Endothelial cell of umbilical vein (primary cell): ENCODE measurements around the gene DPF3. TPM values are rescaled to one million over a fixed set of nuclear protein-coding genes. Genes with fewer than 3 reads are reported as not detected.

Experiments
- BruUV-seq: library from RNA; stranded (reverse); fragments of 400-500 nt; replicated peaks from 2 replicates; lab custom pipeline; 2021; lab: Mats Ljungman, UMichigan
- CTCF ChIA-PET: fragments of 300-600, 350-600 bp; sonication (Branson Sonifier 250); formaldehyde crosslinking; loops from one replicate; lab custom pipeline; 2021; ENCODE audit warnings: antibody characterized with exemption, inconsistent platforms; lab: Charles Lee
- POLR2A ChIA-PET: fragments of 300-600, 350-600 bp; sonication (Branson Sonifier 250); formaldehyde crosslinking; loops from one replicate; lab custom pipeline; 2021; ENCODE audit warnings: antibody characterized with exemption, inconsistent platforms; lab: Charles Lee
- DNase-seq: peaks from one replicate; pipeline ENCODE4 v3.0.0-alpha.2; 2011; ENCODE audit warnings: low read depth, low spot score
- FAIRE-seq: peaks from 2 replicates; lab custom pipeline; 2011; peaks lifted over from hg19 to GRCh38; lab: Jason Lieb, UNC
- H2AFZ ChIP-seq: 2 replicates; pipeline ENCODE4 v1.6.0; 2012; ENCODE audit warnings: low read depth, low read length, control low read depth, inconsistent platforms
- H3K27ac ChIP-seq: 2 replicates; pipeline ENCODE4 v1.5.1; 2011; ENCODE audit warnings: low read depth, mild to moderate bottlenecking, control low read depth, low read length, moderate library complexity; ENCODE audit not compliant: insufficient read depth
- H3K27me3 ChIP-seq, 2 experiments: 2 replicates each; pipeline versions ENCODE4 v1.6.0 to v1.6.1; 2011; ENCODE audit warnings: low read length in 2 of 2, mixed read lengths in 1 of 2; ENCODE audit not compliant: control insufficient read depth in 2 of 2, insufficient read depth in 2 of 2
- H3K36me3 ChIP-seq, 2 experiments: 2 replicates in 1 of 2; 3 replicates in 1 of 2; pipeline ENCODE4 v1.5.1; 2011; ENCODE audit warnings: low read length in 2 of 2, mild to moderate bottlenecking in 1 of 2, moderate library complexity in 1 of 2; ENCODE audit not compliant: control insufficient read depth in 2 of 2, insufficient read depth in 2 of 2; ENCODE audit errors: extremely low read depth in 1 of 2
- H3K4me1 ChIP-seq: 3 replicates; pipeline ENCODE4 v1.5.1; 2011; ENCODE audit warnings: mild to moderate bottlenecking, low read length; ENCODE audit not compliant: control insufficient read depth, insufficient read depth; ENCODE audit errors: extremely low read depth
- H3K4me2 ChIP-seq: 2 replicates; pipeline ENCODE4 v1.6.1; 2011; ENCODE audit warnings: low read length, control low read depth, mixed read lengths; ENCODE audit not compliant: insufficient read depth
- H3K4me3 ChIP-seq, 3 experiments: fragments of 200-600 bp in 1 of 3; sonication (generic), shearing (Covaris generic) in 1 of 3; replicated peaks in 1 of 3; 2 replicates each; pipeline ENCODE4 v1.5.1; 2011 to 2016; ENCODE audit warnings: control low read depth in 3 of 3, low read length in 3 of 3, mild to moderate bottlenecking in 2 of 3, inconsistent platforms in 1 of 3, low read depth in 1 of 3, moderate library complexity in 1 of 3; ENCODE audit not compliant: insufficient read depth in 1 of 3
- H3K79me2 ChIP-seq: 2 replicates; pipeline ENCODE4 v1.6.0; 2012; ENCODE audit warnings: low read length, inconsistent platforms; ENCODE audit not compliant: control insufficient read depth, insufficient read depth
- H3K9ac ChIP-seq: replicated peaks from 2 replicates; pipeline ENCODE3; 2011; ENCODE audit warnings: low read length, control low read depth; ENCODE audit not compliant: insufficient read depth; ENCODE audit errors: extremely low read depth
- H3K9me1 ChIP-seq: replicated peaks from 3 replicates; pipeline ENCODE4 v1.6.0; 2011; ENCODE audit warnings: mild to moderate bottlenecking, low read length; ENCODE audit not compliant: control insufficient read depth, insufficient read depth; ENCODE audit errors: extremely low read depth
- H3K9me3 ChIP-seq: replicated peaks from 2 replicates; pipeline ENCODE4 v1.5.1; 2012; ENCODE audit warnings: low read length, inconsistent platforms; ENCODE audit not compliant: control insufficient read depth, insufficient read depth
- H4K20me1 ChIP-seq: replicated peaks from 2 replicates; pipeline ENCODE3; 2011; ENCODE audit warnings: mild to moderate bottlenecking, low read length; ENCODE audit not compliant: control insufficient read depth, insufficient read depth; ENCODE audit errors: extremely low read depth
- EZH2 ChIP-seq: IDR thresholded peaks from 2 replicates; pipeline ENCODE4 v1.6.1; 2012; ENCODE audit warnings: borderline replicate concordance, low read depth, mild to moderate bottlenecking, moderate library complexity, low read length, inconsistent platforms; ENCODE audit not compliant: severe bottlenecking
- FOS ChIP-seq: IDR thresholded peaks from 2 replicates; pipeline ENCODE4 v1.6.1; 2011; ENCODE audit warnings: mild to moderate bottlenecking, low read length, moderate library complexity, borderline replicate concordance; ENCODE audit not compliant: insufficient read depth
- GATA2 ChIP-seq: IDR thresholded peaks from 2 replicates; pipeline ENCODE4 v1.7.0; 2011; ENCODE audit warnings: low read depth, mild to moderate bottlenecking, moderate library complexity, mixed read lengths, low read length; ENCODE audit not compliant: insufficient read length, insufficient read depth
- JUN ChIP-seq: IDR thresholded peaks from 2 replicates; pipeline ENCODE4 v1.6.1; 2011; ENCODE audit warnings: borderline replicate concordance, low read depth; ENCODE audit not compliant: insufficient read length, insufficient read depth
- MYC ChIP-seq: IDR thresholded peaks from one replicate; pipeline ENCODE4 v1.6.1; 2011; ENCODE audit warnings: mild to moderate bottlenecking, low read depth, low read length
- POLR2A ChIP-seq: IDR thresholded peaks from 2 replicates; pipeline ENCODE4 v1.6.1; 2012; ENCODE audit warnings: low read depth, mild to moderate bottlenecking, control low read depth, low read length
- POLR2AphosphoS5 ChIP-seq: IDR thresholded peaks from 2 replicates; pipeline ENCODE4 v1.6.1; 2012; ENCODE audit warnings: low read depth, mild to moderate bottlenecking, control low read depth, low read length, moderate library complexity; ENCODE audit not compliant: insufficient read depth
- dilution Hi-C: fragments of 300-500 bp; cut with MboI; formaldehyde crosslinking; loops from one replicate; pipeline ENCODE4 v1.15.0; 2019; ENCODE audit warnings: low sequenced_read_pairs; ENCODE audit not compliant: extremely low pct_ligation_motif_present
- intact Hi-C: fragments of 100-400 bp; cut with micrococcal nuclease; formaldehyde crosslinking; loops from one replicate; pipeline ENCODE4 v1.10.0; 2022
- polyA plus RNA-seq, 4 experiments: library from polyadenylated mRNA; depleted of rRNA in 3 of 4; stranded (reverse) in 3 of 4; unstranded in 1 of 4; fragments of >200 nt; gene quantifications; 2 replicates each; pipeline versions ENCODE4 v1.2.1 to v1.2.3, GENCODE V29; 2011 to 2012; ENCODE audit warnings: missing spikeins in 1 of 4
- total RNA-seq: library from RNA; stranded (reverse); gene quantifications from 2 replicates; pipeline ENCODE4 v1.2.3, GENCODE V29; 2021
- TF ChIP-seq, protein P1 (sequence below), 2 donors: IDR thresholded peaks; 1 replicate in 1 of 2; 2 replicates in 1 of 2; pipeline ENCODE4 v1.5.1; 2011; ENCODE audit warnings: low read length in 2 of 2, mild to moderate bottlenecking in 2 of 2, moderate library complexity in 2 of 2, control low read depth in 1 of 2, inconsistent platforms in 1 of 2, low read depth in 1 of 2; ENCODE audit not compliant: insufficient read depth in 1 of 2; ENCODE audit errors: extremely low read depth in 1 of 2
- TF ChIP-seq, protein P2 (sequence below): IDR thresholded peaks from 2 replicates; pipeline ENCODE4 v1.6.1; 2011; ENCODE audit not compliant: insufficient read depth, insufficient read length

Gene DPF3
- total and polyA plus RNA-seq, 2 donors (not counting 3 experiments of a cell fraction or from before 2014, with no cell fraction given) = 2.4 to 3.5 TPM

DNA sequence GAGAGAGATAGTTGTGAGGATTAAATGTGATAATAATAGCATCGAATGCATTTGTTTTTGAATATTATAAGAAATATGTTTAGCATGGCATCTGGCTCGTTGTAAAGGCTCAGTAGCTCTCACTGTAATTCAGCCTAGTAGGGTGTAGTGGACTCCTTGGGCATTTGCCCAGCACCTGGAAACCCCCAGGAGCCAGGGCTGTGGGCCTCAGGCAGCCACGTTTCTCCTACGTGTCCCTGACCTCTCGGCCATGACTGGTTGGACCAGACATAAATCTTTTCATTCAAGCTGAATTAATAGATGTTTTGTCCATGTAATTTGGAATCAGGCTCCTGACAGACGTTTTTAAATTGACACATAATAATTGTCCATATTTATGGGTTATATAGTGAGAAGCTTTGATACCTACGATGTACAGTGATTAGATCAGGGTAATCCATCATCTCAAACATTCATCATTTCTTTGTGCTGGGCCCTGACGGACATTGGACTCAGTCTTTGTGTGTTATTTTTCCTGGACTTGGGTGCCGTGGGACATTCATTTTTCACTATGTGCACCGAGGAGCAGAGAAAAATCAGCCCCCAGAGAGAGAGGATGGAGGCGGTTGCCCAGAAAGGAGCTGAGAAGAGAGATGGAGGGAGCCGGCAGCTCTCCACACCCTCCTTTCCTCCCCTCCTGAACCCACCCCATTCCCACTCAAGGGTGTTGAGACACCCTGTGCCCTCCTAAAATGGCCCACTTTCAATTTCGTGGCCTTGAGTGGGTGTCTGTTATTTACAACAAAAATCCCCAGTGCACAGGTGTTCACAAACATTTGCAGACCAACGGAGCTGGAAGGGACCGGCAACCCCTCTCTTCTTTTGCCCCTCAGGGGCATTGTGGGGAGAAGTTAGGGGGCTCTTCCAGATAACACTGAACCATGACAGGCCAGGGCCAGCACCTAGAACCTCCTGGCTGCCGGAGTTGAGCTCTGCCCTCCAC is 296.4 kb downstream of the DPF3 start:
- CTCF ChIA-PET = interaction anchor here (0.8 to 1.4 kb wide), 3 partner anchors 11 to 308 kb away, joined by 3 read pairs; no protein-coding TSS in a partner anchor
- Histone ChIP-seq H3K79me2 (no peaks in the 10 kb centered on the region), H3K4me1 (no peaks in the 10 kb centered on the region), H3K27me3 (peaks cover 3 to 8% of the 10 kb centered on the region in 2 experiments), H4K20me1 (no peaks in the 10 kb centered on the region), H3K9ac (no peak overlapping the region), H3K27ac (no peak overlapping the region), H3K9me3 (no peaks in the 10 kb centered on the region), H3K9me1 (no peaks in the 10 kb centered on the region), H2AFZ (no peak overlapping the region), H3K4me2 (no peak overlapping the region), H3K36me3 (no peaks in the 10 kb centered on the region), H3K4me3 (no peak overlapping the region)
- TF ChIP-seq FOS (no peak), POLR2A (no peak), GATA2 (no peak), POLR2AphosphoS5 (no peak), MYC (no peak), JUN (no peak), EZH2 (no peak)
- TF ChIP-seq, protein P1, sequence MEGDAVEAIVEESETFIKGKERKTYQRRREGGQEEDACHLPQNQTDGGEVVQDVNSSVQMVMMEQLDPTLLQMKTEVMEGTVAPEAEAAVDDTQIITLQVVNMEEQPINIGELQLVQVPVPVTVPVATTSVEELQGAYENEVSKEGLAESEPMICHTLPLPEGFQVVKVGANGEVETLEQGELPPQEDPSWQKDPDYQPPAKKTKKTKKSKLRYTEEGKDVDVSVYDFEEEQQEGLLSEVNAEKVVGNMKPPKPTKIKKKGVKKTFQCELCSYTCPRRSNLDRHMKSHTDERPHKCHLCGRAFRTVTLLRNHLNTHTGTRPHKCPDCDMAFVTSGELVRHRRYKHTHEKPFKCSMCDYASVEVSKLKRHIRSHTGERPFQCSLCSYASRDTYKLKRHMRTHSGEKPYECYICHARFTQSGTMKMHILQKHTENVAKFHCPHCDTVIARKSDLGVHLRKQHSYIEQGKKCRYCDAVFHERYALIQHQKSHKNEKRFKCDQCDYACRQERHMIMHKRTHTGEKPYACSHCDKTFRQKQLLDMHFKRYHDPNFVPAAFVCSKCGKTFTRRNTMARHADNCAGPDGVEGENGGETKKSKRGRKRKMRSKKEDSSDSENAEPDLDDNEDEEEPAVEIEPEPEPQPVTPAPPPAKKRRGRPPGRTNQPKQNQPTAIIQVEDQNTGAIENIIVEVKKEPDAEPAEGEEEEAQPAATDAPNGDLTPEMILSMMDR (IDR thresholded peaks at IDR 0.05; ENCODE audit: extremely low read depth in 1 of 2, insufficient read depth in 1 of 2, low read depth in 1 of 2, low read length in 2 of 2) = no peak
- TF ChIP-seq, protein P2, sequence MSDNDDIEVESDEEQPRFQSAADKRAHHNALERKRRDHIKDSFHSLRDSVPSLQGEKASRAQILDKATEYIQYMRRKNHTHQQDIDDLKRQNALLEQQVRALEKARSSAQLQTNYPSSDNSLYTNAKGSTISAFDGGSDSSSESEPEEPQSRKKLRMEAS = no peak
- intact Hi-C loops (no loop called here), dilution Hi-C loops (no loop called here)
- no peak for DNase-seq
- POLR2A ChIA-PET = no interaction called here
- BruUV-seq = no TSS peak
- no peak for FAIRE-seq
